ENCODE data around the gene CORIN. TPM values are rescaled to one million over a fixed set of nuclear protein-coding genes. Genes with fewer than 3 reads are reported as not detected.

The CORIN gene
- total RNA-seq, 6 donors from 2014 or later = 0.55 to 9.4 (median 2.4) TPM

- H3K9me3 ChIP-seq = no peaks in the 10 kb centered on the region
- TF ChIP-seq EP300 (IDR thresholded peaks at IDR 0.05) = no peak
- TF ChIP-seq POLR2A (IDR thresholded peaks at IDR 0.05) = no peak
- no peak for TF ChIP-seq POLR2AphosphoS5 (IDR thresholded peaks at IDR 0.05)
- TF ChIP-seq CTCF (IDR thresholded peaks at IDR 0.05) = no peak
- WGBS, 2 donors = 68 to 74% methylated on average over 6 of the region's 6 CpGs
Measured at GRCh38 chr4:47729131-47729680, 108.7 kb downstream of the CORIN start.

GRCh38 chr4:47721892-47722575 is 115.8 kb downstream of the CORIN start:
- no peaks in the 10 kb centered on the region for H3K27me3 ChIP-seq
- 71 to 72% methylated on average over 5 of the region's 5 CpGs for WGBS, 2 donors
- no peak for ATAC-seq (ENCODE audit: low FRiP score in 2 of 2)
- H3K36me3 ChIP-seq = no peaks in the 10 kb centered on the region
- TF ChIP-seq CTCF (IDR thresholded peaks at IDR 0.05) (no peak), POLR2AphosphoS5 (IDR thresholded peaks at IDR 0.05) (no peak), EP300 (IDR thresholded peaks at IDR 0.05) (no peak), POLR2A (IDR thresholded peaks at IDR 0.05) (no peak)
- no peaks in the 10 kb centered on the region for H3K9me3 ChIP-seq
- H3K4me3 ChIP-seq = no peak overlapping the region
- no peak for DNase-seq
- H3K27ac ChIP-seq = no peak overlapping the region
- H3K4me1 ChIP-seq = no peaks in the 10 kb centered on the region

More at GRCh38 chr4:47729131-47729680, 108.7 kb downstream of the CORIN start:
- no peaks in the 10 kb centered on the region for H3K36me3 ChIP-seq
- peaks cover 0 to 3% (median 0%) of the 10 kb centered on the region in 4 donors for H3K4me1 ChIP-seq
- DNase-seq (no peak), ATAC-seq (ENCODE audit: low FRiP score in 2 of 2) (peak in 1 of 2 donors; percentile 73)
- H3K27ac ChIP-seq = no peak overlapping the region
- no peak overlapping the region for H3K4me3 ChIP-seq
- H3K27me3 ChIP-seq = no peaks in the 10 kb centered on the region

GRCh38 chr4:47721485-47721884 is 116.4 kb downstream of the CORIN start:
- Histone ChIP-seq H3K9me3 (no peaks in the 10 kb centered on the region), H3K27ac (no peak overlapping the region), H3K4me3 (no peak overlapping the region), H3K27me3 (no peaks in the 10 kb centered on the region), H3K36me3 (no peaks in the 10 kb centered on the region), H3K4me1 (no peaks in the 10 kb centered on the region)
- 92 to 93% methylated on average over 6 of the region's 6 CpGs for WGBS, 2 donors
- TF ChIP-seq CTCF (IDR thresholded peaks at IDR 0.05) (no peak), POLR2AphosphoS5 (IDR thresholded peaks at IDR 0.05) (no peak), POLR2A (IDR thresholded peaks at IDR 0.05) (no peak), EP300 (IDR thresholded peaks at IDR 0.05) (no peak)
- ATAC-seq (ENCODE audit: low FRiP score in 2 of 2) = no peak
- DNase-seq = no peak

- TF ChIP-seq POLR2AphosphoS5 (IDR thresholded peaks at IDR 0.05) = no peak
- TF ChIP-seq POLR2A (IDR thresholded peaks at IDR 0.05) = no peak
- no peak for TF ChIP-seq CTCF (IDR thresholded peaks at IDR 0.05)
- TF ChIP-seq EP300 (IDR thresholded peaks at IDR 0.05) = no peak
- Histone ChIP-seq H3K9me3 (no peaks in the 10 kb centered on the region), H3K4me3 (no peak overlapping the region), H3K27me3 (no peaks in the 10 kb centered on the region), H3K4me1 (no peaks in the 10 kb centered on the region), H3K36me3 (no peaks in the 10 kb centered on the region), H3K27ac (no peak overlapping the region)
- ATAC-seq (ENCODE audit: low FRiP score in 2 of 2) (no peak), DNase-seq (no peak)
- WGBS, 2 donors = 69 to 80% methylated on average over 2 of the region's 2 CpGs
Measured at GRCh38 chr4:47720787-47721186, 117.1 kb downstream of the CORIN start.

GRCh38 chr4:47719576-47719975 is 118.3 kb downstream of the CORIN start:
- TF ChIP-seq CTCF (IDR thresholded peaks at IDR 0.05) (no peak), POLR2AphosphoS5 (IDR thresholded peaks at IDR 0.05) (no peak), POLR2A (IDR thresholded peaks at IDR 0.05) (no peak)
- WGBS, 2 donors = 72 to 76% methylated on average over 4 of the region's 4 CpGs
- H3K4me1 ChIP-seq = no peaks in the 10 kb centered on the region
- no peaks in the 10 kb centered on the region for H3K36me3 ChIP-seq
- H3K27ac ChIP-seq = no peak overlapping the region
- ATAC-seq (ENCODE audit: low FRiP score in 2 of 2) (no peak), DNase-seq (no peak)
- H3K9me3 ChIP-seq = no peaks in the 10 kb centered on the region
- H3K4me3 ChIP-seq = no peak overlapping the region
- no peaks in the 10 kb centered on the region for H3K27me3 ChIP-seq

All from upper lobe of left lung (tissue), 6 donors.